Mucosa of gallbladder (tissue), 1 donor: ENCODE data around the gene MINDY4. TPM values are rescaled to one million over a fixed set of nuclear protein-coding genes. Genes with fewer than 3 reads are reported as not detected.
"Not testable (repeated sequence)": the region's sequence is repeated elsewhere in the genome, so short reads cannot be mapped to it uniquely, and the experiment has no call there.

Experiments
- DNase-seq: peaks from one replicate; pipeline ENCODE4 v3.0.0-alpha.2; 2020; ENCODE audit warnings: low spot score
- total RNA-seq: library from RNA; stranded (reverse); gene quantifications from one replicate; pipeline ENCODE4 v1.2.1, GENCODE V29; 2021
- donor health status: DM: no; HTN: no; CAD: no.

The MINDY4 gene
- total RNA-seq, 1 donor from 2014 or later = 23.1 TPM

DNA sequence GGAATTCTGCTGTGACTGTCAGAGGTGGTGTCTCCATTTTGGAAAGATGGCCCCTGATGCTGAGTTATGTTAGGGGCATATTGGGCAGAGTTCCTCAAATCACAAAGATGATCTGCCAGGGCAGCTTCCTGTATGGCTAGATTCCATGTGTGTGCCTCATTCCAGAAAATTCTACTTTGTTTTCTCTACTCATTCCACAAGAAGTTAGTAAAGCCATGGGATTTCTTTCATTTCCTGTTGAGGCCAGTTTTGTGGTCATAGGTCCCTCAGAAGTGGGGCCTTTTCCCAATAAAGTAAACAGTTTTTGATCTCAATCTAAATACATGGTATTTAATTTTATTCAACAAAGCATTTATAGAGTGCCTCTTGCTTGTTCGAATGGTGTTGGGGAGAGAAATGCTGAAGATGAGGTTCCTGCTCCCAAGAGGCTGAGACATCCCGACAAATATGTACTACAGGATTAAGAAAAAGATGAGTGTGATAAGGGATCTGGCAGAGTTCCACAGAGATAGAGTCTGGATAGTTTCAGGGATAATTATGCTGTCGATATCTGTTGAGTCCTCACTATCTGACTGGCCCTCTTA lies 33.0 kb downstream of the MINDY4 start:
- DNase-seq = no peak

DNA sequence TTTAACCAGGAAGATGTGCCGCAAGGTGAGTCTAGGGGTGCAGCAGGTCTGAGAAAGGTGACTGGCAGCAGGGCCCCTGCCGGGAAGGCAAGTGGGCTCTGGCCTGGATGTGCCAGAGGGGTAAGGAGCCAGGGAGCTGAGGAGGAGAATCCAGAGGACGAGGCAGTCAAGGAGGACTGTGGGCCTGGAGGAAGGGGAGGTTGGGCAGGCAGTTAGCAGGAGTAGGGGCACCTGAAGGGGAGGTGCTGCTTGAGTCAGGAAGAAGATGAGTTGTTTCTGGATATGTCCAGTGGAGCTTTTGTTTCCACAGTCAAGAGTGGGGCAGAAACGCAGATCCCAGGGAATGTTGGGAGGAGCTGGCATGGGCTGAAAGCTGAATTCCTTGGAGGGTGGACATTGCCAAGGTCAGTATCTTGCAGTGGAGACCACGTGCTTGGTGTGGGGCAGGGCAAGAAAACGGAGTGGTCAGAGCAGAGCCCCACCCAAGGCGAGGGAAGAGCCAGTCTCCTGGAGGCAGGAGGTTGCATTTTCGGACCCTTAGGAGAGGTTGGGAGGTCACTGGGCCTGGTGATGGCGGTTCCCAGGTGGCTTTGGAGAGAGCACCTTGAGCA lies 34.0 kb downstream of the MINDY4 start:
- DNase-seq = no peak

DNA sequence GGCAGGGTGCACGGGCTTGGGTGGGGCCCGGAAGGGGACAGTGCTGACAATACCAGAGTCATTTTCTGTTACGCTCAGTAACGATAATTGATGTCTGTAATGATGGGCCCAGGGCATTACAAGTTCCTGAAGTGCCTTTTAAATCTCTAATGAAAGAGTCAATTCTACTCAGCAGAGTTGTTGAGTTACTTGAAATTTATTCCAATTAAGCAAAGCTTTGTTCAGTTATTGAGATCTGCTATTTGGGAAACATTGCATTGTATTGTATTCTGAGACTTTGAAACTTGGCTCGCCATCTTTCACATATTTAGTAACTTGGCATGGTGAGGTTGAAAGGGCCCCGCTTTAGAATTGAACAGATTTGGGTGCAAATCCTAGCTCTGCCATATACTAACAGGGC lies 34.7 kb downstream of the MINDY4 start:
- no peak for DNase-seq

DNA sequence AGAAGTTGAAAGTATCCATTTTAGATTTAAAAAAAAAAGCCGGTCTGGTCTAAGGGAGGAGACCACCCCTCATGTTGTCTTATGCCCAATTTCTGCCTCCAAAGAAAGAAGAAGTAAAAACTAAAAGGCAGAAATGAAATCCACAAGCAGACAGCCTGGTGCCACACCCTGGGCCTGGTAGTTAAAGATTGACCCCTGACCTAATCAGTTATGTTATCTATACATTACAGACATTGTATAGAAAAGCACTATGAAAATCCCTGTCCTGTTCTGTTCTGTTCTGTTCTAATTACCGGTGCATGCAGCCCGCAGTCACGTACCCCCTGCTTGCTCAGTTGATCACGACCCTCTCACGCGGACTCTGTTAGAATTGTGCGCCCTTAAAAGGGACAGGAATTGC lies 36.3 kb downstream of the MINDY4 start:
- not testable (repeated sequence) for DNase-seq

DNA sequence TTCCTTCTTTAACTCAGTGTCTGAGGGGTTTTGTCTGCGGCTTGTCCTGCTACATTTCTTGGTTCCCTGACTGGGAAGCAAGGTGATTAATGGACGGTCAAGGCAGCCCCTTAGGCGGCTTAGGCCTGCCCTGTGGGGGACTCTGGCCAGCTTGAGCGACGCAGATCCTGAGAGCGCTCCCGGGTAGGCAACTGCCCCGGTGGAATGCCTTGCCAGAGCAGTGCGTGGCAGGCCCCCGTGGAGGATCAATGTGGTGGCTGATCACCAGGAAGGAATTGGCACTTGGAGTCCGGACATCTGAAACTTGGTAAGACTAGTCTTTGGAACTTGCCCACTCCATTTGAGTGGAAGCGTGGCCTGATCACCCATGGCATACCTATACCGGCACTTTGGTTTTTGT lies 36.7 kb downstream of the MINDY4 start:
- not testable (repeated sequence) for DNase-seq

DNA sequence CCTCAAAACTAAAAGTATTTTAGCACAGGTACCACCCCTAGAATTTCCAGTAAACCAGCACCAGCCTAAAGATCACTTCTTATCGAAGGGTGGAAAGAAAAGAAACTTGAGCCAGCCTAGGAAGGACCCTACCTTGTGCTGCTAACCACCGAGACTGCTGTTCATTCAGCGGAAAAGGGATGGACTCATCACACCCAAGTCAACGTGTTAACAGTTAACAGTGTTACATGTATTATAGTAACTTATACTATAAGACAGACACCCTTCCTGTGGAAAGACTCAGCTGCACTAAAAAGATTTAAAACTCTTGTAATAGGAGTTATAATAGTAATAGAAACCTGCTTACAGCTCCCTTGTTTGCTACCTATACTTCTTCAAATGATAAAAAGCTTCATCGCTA lies 39.8 kb downstream of the MINDY4 start:
- no peak for DNase-seq

DNA sequence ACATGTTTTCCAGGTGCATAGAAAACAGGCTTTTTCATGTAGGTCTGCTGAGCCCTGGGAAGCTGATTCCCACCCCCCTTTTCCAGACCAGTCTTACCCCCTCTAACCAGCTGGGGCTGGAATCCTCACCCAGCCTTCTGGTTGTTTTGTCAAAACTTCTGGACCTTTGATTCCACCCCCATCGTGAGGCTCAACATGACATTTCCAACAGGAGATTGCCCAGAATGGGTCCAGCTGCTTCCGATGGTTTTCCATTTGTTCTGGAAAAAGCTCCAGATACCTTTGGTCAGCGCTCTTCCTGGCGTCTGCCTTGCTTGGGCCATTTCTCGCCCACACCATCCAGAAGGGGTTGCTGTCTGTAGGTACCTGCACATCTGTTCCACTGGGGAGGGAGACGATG lies 41.5 kb downstream of the MINDY4 start:
- DNase-seq = no peak

DNA sequence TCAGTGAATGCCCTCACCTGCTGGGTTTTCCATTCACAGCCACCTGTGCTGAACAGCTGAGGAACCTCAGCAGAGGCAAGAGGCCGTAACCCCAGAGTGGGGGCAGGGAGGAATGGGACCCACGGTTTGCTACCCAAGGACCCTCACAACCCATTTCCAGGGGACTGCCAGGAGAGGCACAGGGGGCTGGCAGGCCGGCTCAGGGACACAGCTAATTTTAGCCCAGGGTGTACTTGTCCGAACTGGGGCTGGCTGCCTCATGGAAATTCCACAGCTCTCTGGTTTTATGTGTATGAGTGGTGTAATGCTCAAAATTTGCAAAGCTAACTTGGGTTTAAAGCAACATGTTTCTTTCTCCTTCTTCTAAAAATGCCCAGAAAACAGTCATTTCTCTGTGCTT lies 42.2 kb downstream of the MINDY4 start:
- no peak for DNase-seq

DNA sequence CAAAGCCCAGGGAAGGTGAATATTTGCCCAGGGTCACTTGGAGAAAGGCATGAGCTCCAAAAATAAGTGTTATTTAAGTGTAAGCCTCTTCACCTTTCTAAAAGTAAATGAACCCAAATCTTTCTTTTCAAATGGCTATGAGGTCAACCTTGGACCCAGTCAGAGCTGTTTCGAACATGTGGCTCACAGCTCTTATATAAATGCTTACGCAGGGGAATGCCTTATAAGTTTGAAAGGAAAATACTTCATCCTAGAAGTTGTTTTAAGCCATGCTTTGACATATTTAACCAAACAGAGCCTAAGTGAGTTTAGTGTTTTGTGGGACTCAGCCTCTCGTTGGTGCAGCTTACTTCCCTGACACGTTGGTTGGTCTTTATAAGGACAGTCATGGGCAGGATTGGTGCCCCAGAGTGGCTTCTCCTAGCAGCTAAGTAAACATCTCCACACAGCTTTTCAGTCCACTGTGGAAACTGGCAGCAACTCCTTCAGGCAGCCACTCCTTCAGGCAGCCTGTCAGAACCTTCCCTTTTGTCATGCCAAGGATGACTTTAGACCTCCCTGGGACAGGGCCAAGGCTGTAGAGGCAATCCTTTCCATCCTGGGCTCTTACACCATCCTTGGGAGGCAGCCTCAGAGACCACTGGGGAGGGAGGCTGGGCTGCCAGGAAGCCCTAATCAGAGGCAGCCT lies 43.6 kb downstream of the MINDY4 start:
- DNase-seq = peak; percentile 23

DNA sequence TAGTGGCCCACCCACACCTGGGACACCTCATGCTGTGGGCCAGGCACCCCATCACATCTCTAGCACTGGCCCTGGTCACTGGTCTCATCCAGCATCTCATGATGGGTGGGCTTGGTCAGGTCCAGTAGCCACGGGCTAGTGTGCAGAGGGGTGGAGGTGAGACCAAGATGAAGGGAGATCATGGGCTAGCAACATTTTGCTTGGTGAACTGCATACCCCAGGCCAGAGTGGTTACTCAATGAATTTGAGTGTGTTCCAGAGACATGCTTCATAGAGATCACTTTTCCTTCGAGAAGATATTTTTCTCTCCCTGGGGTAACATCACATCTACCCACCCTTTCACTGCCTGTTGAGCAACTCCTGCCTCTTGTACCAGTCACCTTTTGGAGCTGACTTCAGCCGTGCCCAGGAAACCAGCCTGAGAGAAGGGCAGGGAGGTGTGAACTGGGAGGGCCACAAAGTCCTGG lies 44.2 kb downstream of the MINDY4 start:
- no peak for DNase-seq

DNA sequence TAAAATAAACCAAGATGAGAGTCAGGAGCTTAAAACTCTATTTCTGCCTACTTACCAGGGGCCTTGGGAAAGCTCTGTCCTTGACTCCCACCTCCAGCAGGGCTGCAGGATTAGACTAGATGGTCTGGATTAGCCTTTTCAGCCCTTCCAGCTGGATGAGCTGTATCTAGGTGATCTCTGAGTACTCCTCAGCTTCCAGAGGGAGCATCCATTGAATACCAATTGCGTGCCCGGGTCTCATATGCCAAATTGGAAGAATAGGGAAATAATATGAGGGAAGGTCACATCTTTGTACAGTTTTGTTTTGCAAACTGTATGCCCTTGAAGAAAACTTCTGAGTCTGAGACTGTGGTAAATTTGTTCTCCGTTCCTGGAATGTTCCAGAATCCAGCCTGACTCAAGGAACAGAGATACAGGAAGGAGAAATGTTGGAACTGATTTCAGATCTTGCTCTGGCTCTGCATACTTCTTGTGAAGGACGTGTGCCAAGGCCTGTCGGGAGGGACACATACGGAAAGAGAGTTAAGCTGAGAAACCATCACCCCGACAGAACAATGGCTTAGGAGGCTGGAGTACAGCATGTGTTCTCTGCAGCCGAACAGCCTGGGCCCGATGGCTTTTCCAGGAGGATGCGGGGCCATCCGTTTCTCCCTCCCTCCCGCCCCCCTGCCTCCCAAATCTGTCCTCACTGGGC lies 44.9 kb downstream of the MINDY4 start:
- DNase-seq = no peak

DNA sequence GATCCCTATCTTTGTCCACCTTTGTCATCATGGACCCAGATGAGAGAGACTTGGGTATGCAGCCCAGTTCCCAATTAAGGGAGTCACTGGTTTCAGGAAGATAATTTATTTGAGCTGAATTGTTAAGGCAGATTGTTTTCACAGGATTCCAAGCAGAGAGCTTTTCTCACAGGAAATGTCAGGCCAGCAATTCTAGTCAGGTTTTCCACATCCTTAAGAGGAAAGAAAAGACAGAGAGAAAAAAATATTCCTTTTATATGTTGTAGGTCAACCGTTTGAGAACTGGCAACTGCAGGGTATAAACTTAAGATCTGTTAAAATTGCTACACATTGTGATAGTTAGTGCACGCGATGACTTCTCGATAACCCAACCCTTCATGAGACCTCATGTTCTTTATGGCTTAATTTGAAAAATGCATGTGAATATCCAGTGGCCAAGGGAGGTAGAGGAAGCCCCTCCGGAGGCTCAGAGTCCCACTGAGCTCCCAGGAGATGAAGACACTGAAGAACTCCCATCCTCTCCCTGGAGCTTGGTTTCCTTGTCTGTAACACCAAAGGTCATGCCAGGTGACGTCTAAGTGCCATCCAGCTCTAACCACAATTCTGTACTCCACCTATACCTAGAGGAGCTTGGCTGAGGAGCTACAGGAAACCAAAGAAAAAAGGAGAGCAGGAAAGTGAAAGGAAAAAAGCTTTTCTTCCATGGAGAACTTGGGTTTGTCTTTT lies 45.6 kb downstream of the MINDY4 start:
- DNase-seq = no peak

DNA sequence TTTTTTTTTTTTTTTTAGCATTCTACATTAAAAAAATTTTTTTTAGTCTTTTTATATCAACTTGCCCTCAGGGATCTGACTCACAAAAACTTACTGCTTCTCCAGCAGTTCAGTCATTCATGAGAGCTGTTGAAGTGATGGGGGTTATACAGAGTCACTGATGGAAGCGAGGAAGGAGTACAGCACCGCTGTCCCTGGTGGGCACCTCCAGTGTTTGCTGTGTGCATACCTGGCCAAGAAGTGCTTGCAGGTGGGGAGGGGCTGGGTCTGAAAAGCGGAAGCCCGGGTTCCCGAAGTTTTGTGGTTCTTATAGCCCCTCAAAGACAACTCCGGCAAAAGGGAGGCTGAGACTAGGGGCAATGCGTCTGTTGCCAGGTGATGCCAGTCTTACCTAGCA lies 46.2 kb downstream of the MINDY4 start:
- DNase-seq = no peak

DNA sequence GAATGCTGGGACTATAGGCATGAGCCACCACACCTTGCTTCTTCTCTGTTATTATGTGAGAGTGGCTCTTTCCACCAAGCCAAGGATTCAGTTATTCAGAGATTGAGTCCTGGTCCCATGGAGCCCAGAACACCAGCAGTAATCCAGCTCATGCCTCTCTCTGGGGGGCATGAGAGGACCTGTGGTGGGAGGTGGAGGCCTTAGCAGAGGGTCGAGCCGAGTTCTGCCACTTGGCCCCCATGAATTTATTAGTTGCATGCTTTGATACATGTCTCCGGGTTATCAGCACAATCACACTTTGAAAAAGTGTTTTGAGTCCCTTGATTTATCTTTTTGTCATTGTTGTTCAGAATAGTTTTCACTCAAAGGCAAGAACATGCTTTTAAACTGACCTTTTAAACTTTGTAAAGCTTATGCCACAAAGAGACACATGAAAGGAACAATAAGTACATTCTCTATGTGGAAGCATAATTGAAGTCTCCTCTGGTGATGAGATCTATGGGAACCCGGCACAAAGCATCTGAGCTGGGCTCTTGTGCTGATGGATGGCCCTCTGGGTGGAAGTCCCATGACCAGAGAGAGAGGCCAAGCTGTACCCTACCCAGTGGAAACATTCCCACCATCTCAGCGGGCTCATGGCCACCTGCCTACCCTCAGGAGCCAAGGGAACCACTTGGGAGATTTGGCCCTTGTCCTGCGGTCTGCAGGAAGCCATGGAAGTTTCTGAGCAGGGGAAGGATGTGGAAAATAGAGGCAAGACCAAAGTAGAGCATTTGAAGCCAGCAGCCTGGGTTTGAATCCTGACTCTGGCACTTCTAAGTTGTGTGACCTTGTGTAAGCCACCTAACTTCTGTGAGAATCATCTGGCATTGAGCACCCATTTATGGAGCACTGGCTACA lies 53.9 kb downstream of the MINDY4 start:
- DNase-seq = no peak

DNA sequence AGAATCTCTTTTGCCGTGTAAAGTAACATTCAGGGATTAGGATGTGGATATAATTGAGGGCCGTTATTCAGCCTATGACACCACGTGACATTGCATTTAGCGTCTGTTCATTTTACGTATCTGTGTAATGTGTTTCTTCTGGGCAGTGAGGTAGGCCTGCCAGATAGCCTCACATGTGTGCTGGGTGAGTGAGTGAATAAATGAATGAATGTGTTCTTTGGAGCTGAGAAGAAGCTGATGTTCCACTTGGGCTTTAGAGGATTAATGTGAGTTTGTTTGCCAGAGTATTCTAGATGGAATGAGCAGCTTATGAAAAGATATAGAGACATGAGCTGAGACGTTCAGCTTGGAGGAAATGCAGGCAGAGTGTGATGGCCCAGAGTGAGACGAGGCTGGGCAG lies 55.0 kb downstream of the MINDY4 start:
- no peak for DNase-seq

DNA sequence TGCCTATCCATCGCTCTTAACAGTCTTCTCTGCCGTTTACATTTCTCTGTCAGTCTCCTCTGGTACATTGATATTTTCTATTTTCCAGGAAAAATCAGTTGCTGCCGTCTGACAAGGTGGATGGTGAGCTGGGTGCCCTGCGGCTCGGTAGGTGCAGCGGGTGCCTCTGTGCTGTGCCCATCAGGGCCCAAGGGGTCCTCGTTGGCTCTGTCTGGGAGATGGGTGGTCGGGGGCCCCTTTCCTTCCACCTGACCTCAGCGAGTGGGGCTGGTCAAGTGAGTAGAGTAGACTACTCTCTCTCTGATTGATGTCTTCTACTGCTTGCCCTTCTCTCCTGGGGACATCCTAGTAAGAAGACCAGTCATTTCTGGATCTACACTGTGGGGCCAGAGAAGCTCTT lies 57.4 kb downstream of the MINDY4 start:
- no peak for DNase-seq

DNA sequence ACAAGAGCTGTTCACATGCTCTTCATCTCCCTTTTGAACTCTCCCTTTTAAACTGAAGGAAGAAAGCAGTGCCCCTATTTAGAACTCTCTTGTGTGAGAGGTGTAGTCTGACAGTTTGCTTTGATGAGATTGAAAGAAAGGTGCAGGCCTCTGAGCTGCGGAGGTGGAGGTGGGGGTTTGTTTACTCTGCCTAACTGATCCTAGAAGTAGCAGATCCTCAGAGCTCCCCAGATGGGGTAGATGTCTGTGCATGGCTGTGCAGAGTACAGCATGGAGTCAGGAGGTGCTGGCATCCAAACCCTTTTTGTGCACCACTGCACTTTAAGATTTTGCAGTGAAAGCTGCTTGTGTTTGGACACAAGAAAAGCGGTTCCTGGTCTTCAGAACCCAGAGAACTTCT lies 58.3 kb downstream of the MINDY4 start:
- no peak for DNase-seq

DNA sequence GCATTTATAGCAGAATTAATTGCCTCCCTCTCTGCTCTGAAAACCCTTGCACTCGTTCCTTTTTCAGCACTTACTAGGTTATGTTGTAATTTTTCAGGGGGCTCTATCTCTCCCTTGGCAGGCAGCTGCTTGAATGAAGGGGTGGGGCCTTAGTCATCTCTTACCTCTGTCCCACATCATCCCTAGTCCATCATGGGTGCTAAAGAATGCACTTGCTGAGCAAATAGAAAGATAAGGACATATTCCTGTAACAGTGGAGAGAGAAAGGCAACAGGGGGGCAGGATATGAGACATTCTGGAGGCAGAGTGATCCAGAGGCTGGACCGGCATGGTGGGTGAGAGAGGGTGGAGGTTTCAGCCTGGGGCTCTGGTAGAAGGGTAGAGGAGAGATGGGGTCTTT lies 60.0 kb downstream of the MINDY4 start:
- no peak for DNase-seq

DNA sequence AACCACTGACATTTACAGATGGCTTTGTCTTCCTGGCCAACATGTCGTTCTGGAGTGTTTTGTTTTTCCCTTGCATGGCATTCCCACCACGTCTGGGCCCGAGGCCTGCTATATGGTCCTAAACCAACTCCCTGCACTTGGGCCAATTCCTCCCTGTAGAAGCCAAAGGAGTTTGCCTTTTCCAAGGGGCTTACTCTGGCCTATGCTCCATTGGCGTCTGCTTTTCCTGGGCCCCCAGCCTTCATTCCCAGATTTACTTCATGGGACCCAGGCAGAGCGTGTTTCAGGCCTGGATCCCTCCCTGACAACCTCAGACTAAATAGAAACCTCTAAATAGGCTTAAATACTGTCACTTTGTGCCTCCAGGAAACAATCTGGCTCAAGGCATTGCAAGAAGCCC lies 60.7 kb downstream of the MINDY4 start:
- no peak for DNase-seq

DNA sequence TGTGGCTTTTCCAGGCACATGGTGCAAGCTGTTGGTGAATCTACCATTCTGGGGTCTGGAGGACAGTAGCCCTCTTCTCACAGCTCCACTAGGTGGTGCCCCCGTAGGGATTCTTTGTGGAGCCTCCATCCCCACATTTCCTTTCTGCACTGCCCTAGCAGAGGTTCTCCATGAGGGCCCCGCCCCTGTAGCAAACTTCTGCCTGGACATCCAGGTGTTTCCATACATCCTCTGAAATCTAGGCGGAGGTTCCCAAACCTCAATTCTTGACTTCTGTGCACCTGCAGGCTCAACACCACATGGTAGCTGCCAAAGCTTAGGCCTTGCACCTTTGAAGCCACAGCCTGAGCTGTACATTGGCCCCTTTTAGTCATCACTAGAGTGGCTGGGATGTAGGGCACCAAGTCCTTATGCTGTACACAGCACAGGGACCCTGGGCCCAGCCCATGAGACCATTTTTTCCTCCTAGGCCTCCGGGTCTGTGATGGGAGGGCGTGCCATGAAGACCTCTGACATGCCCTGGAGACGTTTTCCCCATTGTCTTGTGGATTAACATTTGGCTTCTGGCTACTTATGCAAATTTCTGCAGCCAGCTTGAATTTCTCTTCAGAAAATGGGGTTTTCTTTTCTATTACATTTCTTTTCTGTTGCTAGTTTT lies 62.9 kb downstream of the MINDY4 start:
- DNase-seq = not testable (repeated sequence)
